ENCODE data around the gene STMP1.

GRCh38 chr7:135672560-135673359 is 10.4 kb downstream of the STMP1 start:
- TF ChIP-seq POLR2AphosphoS5 (IDR thresholded peaks at IDR 0.05; ENCODE audit: borderline replicate concordance, low read depth, low read length) (no peak), EZH2 (IDR thresholded peaks at IDR 0.05) (no peak)
